ENCODE results near the gene SNRPD1. TPM values are rescaled to one million over a fixed set of nuclear protein-coding genes. Genes with fewer than 3 reads are reported as not detected.
A peak's percentile ranks its signal among the peaks of the same experiment; 100 is the strongest.

SNRPD1 gene
- total and polyA plus RNA-seq, 9 of the 15 experiments (the other 6 are each of a cell fraction or from before 2014, with no cell fraction given): 186 to 1,063 (median 313) TPM

GRCh38 chr18:21612125-21613039, at the start of gene SNRPD1 (continued):
- no peak for TF ChIP-seq CUX1 (CRISPR knock-in tag; IDR thresholded peaks at IDR 0.05)
- peak; percentile 78 for TF ChIP-seq TOE1 (IDR thresholded peaks at IDR 0.05; ENCODE audit: borderline replicate concordance)
- no peak for TF ChIP-seq TOE1 (CRISPR knock-in tag; IDR thresholded peaks at IDR 0.05; ENCODE audit: borderline replicate concordance, low read depth)
- no peak for TF ChIP-seq PTBP1 (IDR thresholded peaks at IDR 0.05; ENCODE audit: low read depth, low read length)
- 0 out of 2 replicates have a peak, but pooled peaks have one; percentile 42 for TF ChIP-seq ELF4 (CRISPR knock-in tag; IDR thresholded peaks at IDR 0.05)
- peak; percentile 69 for TF ChIP-seq CCNT2 (IDR thresholded peaks at IDR 0.05; ENCODE audit: borderline replicate concordance, extremely low read depth, insufficient read length, low read depth, low read length)
- TF ChIP-seq, protein P1, sequence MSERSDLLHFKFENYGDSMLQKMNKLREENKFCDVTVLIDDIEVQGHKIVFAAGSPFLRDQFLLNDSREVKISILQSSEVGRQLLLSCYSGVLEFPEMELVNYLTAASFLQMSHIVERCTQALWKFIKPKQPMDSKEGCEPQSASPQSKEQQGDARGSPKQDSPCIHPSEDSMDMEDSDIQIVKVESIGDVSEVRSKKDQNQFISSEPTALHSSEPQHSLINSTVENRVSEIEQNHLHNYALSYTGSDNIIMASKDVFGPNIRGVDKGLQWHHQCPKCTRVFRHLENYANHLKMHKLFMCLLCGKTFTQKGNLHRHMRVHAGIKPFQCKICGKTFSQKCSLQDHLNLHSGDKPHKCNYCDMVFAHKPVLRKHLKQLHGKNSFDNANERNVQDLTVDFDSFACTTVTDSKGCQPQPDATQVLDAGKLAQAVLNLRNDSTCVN (CRISPR knock-in tag; IDR thresholded peaks at IDR 0.05): no peak
- no peak for TF ChIP-seq SRSF7 (optimal IDR thresholded peaks at IDR 0.05; ENCODE audit: low read depth, low read length)
- TF ChIP-seq MCM2 (IDR thresholded peaks at IDR 0.05; ENCODE audit: low read depth): no peak
- TF ChIP-seq IRF9 (tag; IDR thresholded peaks at IDR 0.05): 0 out of 2 replicates have a peak, but pooled peaks have one; percentile 13
- TF ChIP-seq, protein P2, sequence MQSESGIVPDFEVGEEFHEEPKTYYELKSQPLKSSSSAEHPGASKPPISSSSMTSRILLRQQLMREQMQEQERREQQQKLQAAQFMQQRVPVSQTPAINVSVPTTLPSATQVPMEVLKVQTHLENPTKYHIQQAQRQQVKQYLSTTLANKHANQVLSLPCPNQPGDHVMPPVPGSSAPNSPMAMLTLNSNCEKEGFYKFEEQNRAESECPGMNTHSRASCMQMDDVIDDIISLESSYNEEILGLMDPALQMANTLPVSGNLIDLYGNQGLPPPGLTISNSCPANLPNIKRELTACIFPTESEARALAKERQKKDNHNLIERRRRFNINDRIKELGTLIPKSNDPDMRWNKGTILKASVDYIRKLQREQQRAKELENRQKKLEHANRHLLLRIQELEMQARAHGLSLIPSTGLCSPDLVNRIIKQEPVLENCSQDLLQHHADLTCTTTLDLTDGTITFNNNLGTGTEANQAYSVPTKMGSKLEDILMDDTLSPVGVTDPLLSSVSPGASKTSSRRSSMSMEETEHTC (IDR thresholded peaks at IDR 0.05): no peak
- TF ChIP-seq CREB5 (CRISPR knock-in tag; IDR thresholded peaks at IDR 0.05): no peak
- no peak for TF ChIP-seq CBX8 (IDR thresholded peaks at IDR 0.05; ENCODE audit: borderline replicate concordance, extremely low read depth, low read depth, low read length, poor library complexity, severe bottlenecking)

All from K562 (cell line).